HEK293 (cell line): ENCODE data around the gene TNMD.

Experiments
- CTCF ChIA-PET: fragments of 350-600 bp; formaldehyde crosslinking; extraction: SDS; loops from one replicate; lab custom pipeline; 2021; ENCODE audit warnings: antibody characterized with exemption; lab: Yijun Ruan, JAX
- POLR2A ChIA-PET: fragments of 300-600 bp; formaldehyde crosslinking; extraction: SDS; loops from one replicate; lab custom pipeline; 2020; ENCODE audit warnings: antibody characterized with exemption, inconsistent platforms; lab: Yijun Ruan, JAX
- H3K27ac ChIP-seq: fragments of 200-500 bp; sonication (Bioruptor generic); 2 replicates; pipeline ENCODE4 v1.5.1; 2014; ENCODE audit warnings: low read depth, low read length, control low read depth, inconsistent platforms; ENCODE audit errors: extremely low read depth
- H3K36me3 ChIP-seq, 2 experiments: fragments of 200-500 bp in 1 of 2; sonication (Bioruptor generic) in 1 of 2; 1 replicate in 1 of 2; 2 replicates in 1 of 2; pipeline ENCODE4 v1.5.1; 2014 to 2017; ENCODE audit warnings: inconsistent platforms in 2 of 2, low read length in 2 of 2; ENCODE audit not compliant: control insufficient read depth in 2 of 2, insufficient read depth in 1 of 2
- H3K4me1 ChIP-seq: fragments of 200-500 bp; sonication (Bioruptor generic); 2 replicates; pipeline ENCODE4 v1.5.1; 2014; ENCODE audit warnings: mild to moderate bottlenecking, low read length, inconsistent platforms; ENCODE audit not compliant: control insufficient read depth, insufficient read depth
- H3K4me3 ChIP-seq: 2 replicates; pipeline ENCODE4 v1.5.1; 2011; ENCODE audit warnings: low read depth, mild to moderate bottlenecking, control low read depth, low read length, moderate library complexity
- H3K9me3 ChIP-seq: fragments of 200-500 bp; sonication (Bioruptor generic); 2 replicates; pipeline ENCODE4 v1.5.1; 2014; ENCODE audit warnings: low read depth, low read length, inconsistent platforms; ENCODE audit not compliant: control insufficient read depth, insufficient read depth
- BCL11B ChIP-seq: fragments of 450-650 bp; formaldehyde crosslinking; IDR thresholded peaks from 2 replicates; pipeline ENCODE4 v1.5.1; 2016; ENCODE audit warnings: low read depth, missing biosample characterization, missing genetic modification characterization
- GFI1B ChIP-seq: fragments of 450-650 bp; formaldehyde crosslinking; IDR thresholded peaks from 2 replicates; pipeline ENCODE4 v1.5.1; 2016; ENCODE audit warnings: missing biosample characterization, missing genetic modification characterization
- KLF1 ChIP-seq: fragments of 450-650 bp; formaldehyde crosslinking; IDR thresholded peaks from 2 replicates; pipeline ENCODE4 v1.5.1; 2016; ENCODE audit warnings: missing biosample characterization, missing genetic modification characterization
- KLF8 ChIP-seq: fragments of 450-650 bp; formaldehyde crosslinking; IDR thresholded peaks from 2 replicates; pipeline ENCODE4 v1.5.1; 2016; ENCODE audit warnings: missing biosample characterization, missing genetic modification characterization
- PBX3 ChIP-seq: sonication (generic); formaldehyde crosslinking; IDR thresholded peaks from 2 replicates; pipeline ENCODE4 v1.8.1; 2022; ENCODE audit warnings: mild to moderate bottlenecking, moderate library complexity, missing genetic modification reagents
- PRDM1 ChIP-seq: fragments of 450-650 bp; formaldehyde crosslinking; IDR thresholded peaks from 2 replicates; pipeline ENCODE4; 2016; ENCODE audit warnings: missing biosample characterization, missing genetic modification characterization
- SCRT1 ChIP-seq: fragments of 450-650 bp; formaldehyde crosslinking; IDR thresholded peaks from 2 replicates; pipeline ENCODE4 v1.5.1; 2016; ENCODE audit warnings: missing biosample characterization, missing genetic modification characterization, borderline replicate concordance
- SETDB1 ChIP-seq: IDR thresholded peaks from one replicate; pipeline ENCODE4 v1.6.1; 2017; ENCODE audit warnings: mild to moderate bottlenecking, low read length, moderate library complexity, mixed read lengths; ENCODE audit not compliant: insufficient read length
- TSHZ1 ChIP-seq: fragments of 450-650 bp; formaldehyde crosslinking; IDR thresholded peaks from 2 replicates; pipeline ENCODE4 v1.5.1; 2016; ENCODE audit warnings: missing biosample characterization, missing genetic modification characterization, borderline replicate concordance
- ZBTB26 ChIP-seq: fragments of 450-650 bp; formaldehyde crosslinking; optimal IDR thresholded peaks from 2 replicates; pipeline ENCODE3; 2016; ENCODE audit warnings: missing biosample characterization, mild to moderate bottlenecking, missing genetic modification characterization
- ZBTB8A ChIP-seq: fragments of 450-650 bp; formaldehyde crosslinking; IDR thresholded peaks from 2 replicates; pipeline ENCODE4 v1.5.1; 2016; ENCODE audit warnings: missing biosample characterization, missing genetic modification characterization
- ZFP69B ChIP-seq: fragments of 450-650 bp; formaldehyde crosslinking; IDR thresholded peaks from 2 replicates; pipeline ENCODE4 v1.5.1; 2016; ENCODE audit warnings: missing biosample characterization, missing genetic modification characterization
- ZIC2 ChIP-seq: fragments of 450-650 bp; formaldehyde crosslinking; IDR thresholded peaks from 2 replicates; pipeline ENCODE4 v1.5.1; 2016; ENCODE audit warnings: missing biosample characterization, missing genetic modification characterization
- ZNF19 ChIP-seq: fragments of 450-650 bp; formaldehyde crosslinking; IDR thresholded peaks from 2 replicates; pipeline ENCODE4; 2016; ENCODE audit warnings: missing biosample characterization, missing genetic modification characterization, low read depth
- ZNF302 ChIP-seq: fragments of 450-650 bp; formaldehyde crosslinking; IDR thresholded peaks from 2 replicates; pipeline ENCODE4 v1.5.1; 2016; ENCODE audit warnings: missing biosample characterization, missing genetic modification characterization, low read depth
- ZNF433 ChIP-seq: fragments of 450-650 bp; formaldehyde crosslinking; IDR thresholded peaks from 2 replicates; pipeline ENCODE4 v1.5.1; 2016; ENCODE audit warnings: missing biosample characterization, missing genetic modification characterization, low read depth
- ZNF561 ChIP-seq: fragments of 450-650 bp; IDR thresholded peaks from 2 replicates; pipeline ENCODE4 v1.5.1; 2018; ENCODE audit warnings: missing biosample characterization, missing genetic modification characterization, borderline replicate concordance
- ZNF677 ChIP-seq: fragments of 450-650 bp; IDR thresholded peaks from 2 replicates; pipeline ENCODE4 v1.5.0; 2018; ENCODE audit warnings: missing biosample characterization, mild to moderate bottlenecking, missing genetic modification characterization, moderate library complexity
- ZNF768 ChIP-seq: fragments of 450-650 bp; formaldehyde crosslinking; IDR thresholded peaks from 2 replicates; pipeline ENCODE4 v1.5.1; 2018; ENCODE audit warnings: missing biosample characterization, mild to moderate bottlenecking, missing genetic modification characterization
- ZNF777 ChIP-seq: fragments of 450-650 bp; formaldehyde crosslinking; IDR thresholded peaks from 2 replicates; pipeline ENCODE4 v1.5.1; 2017; ENCODE audit warnings: missing biosample characterization, missing genetic modification characterization, borderline replicate concordance

TNMD gene

GRCh38 chrX:100586747-100587146 is 2.0 kb downstream of the TNMD start:
- no peaks in the 10 kb centered on the region for H3K9me3 ChIP-seq

GRCh38 chrX:100587861-100588260 is 3.1 kb downstream of the TNMD start:
- TF ChIP-seq ZNF19 (no peak), KLF8 (tag by site-specific recombination) (no peak), KLF1 (no peak), ZNF768 (tag by site-specific recombination) (no peak), PBX3 (CRISPR knock-in tag) (no peak)
- ChIA-PET POLR2A (no interaction called here), CTCF (interaction anchor here (0.8 kb wide), 1 partner anchor 141 kb away, joined by 3 read pairs; no protein-coding TSS in a partner anchor)
- Histone ChIP-seq H3K36me3 (no peaks in the 10 kb centered on the region), H3K9me3 (no peaks in the 10 kb centered on the region), H3K27ac (no peak overlapping the region), H3K4me1 (no peaks in the 10 kb centered on the region), H3K4me3 (no peak overlapping the region)

More at GRCh38 chrX:100586747-100587146, 2.0 kb downstream of the TNMD start:
- Histone ChIP-seq H3K4me1 (no peaks in the 10 kb centered on the region), H3K36me3 (no peaks in the 10 kb centered on the region), H3K27ac (no peak overlapping the region)
- CTCF ChIA-PET, result interaction anchor here (0.7 to 1.1 kb wide), 2 partner anchors 28 to 80 kb away, joined by 3 to 4 read pairs; no protein-coding TSS in a partner anchor
- TF ChIP-seq ZNF433 (tag by site-specific recombination), result no peak
- TF ChIP-seq, all 188 proteins: peak for 0
- POLR2A ChIA-PET, result no interaction called here
- no peak overlapping the region for H3K4me3 ChIP-seq

GRCh38 chrX:100591256-100592051 is 6.7 kb downstream of the TNMD start:
- TF ChIP-seq ZNF561 (tag by site-specific recombination), result no peak
- no peak for TF ChIP-seq PRDM1 (tag by site-specific recombination)
- TF ChIP-seq ZIC2 (tag by site-specific recombination), result no peak
- TF ChIP-seq BCL11B (tag by site-specific recombination), result no peak
- TF ChIP-seq ZFP69B (tag by site-specific recombination), result no peak
- TF ChIP-seq ZNF302 (tag by site-specific recombination), result no peak
- TF ChIP-seq ZNF777 (tag by site-specific recombination), result no peak
- no peak for TF ChIP-seq GFI1B (tag by site-specific recombination)
- 0 out of 2 replicates have a peak, but pooled peaks have one; percentile 66 for TF ChIP-seq ZNF677 (tag by site-specific recombination)
- ChIA-PET POLR2A (no interaction called here), CTCF (interaction anchor here (1.0 to 1.9 kb wide), 2 partner anchors 26 to 143 kb away, joined by 3 to 6 read pairs; no protein-coding TSS in a partner anchor)
- no peaks in the 10 kb centered on the region for H3K9me3 ChIP-seq
- H3K36me3 ChIP-seq, result no peaks in the 10 kb centered on the region
- no peak overlapping the region for H3K4me3 ChIP-seq
- no peaks in the 10 kb centered on the region; the same call in 1 of the 2 replicates for H3K4me1 ChIP-seq
- H3K27ac ChIP-seq, result no peak overlapping the region

GRCh38 chrX:100593126-100593525 is 8.4 kb downstream of the TNMD start:
- Histone ChIP-seq H3K27ac (no peak overlapping the region), H3K4me1 (no peaks in the 10 kb centered on the region; the same call in 1 of the 2 replicates)
- no peak for TF ChIP-seq SCRT1 (tag by site-specific recombination)
- no peak for TF ChIP-seq ZBTB26 (tag by site-specific recombination)
- TF ChIP-seq SETDB1, result no peak
- no peak for TF ChIP-seq TSHZ1 (tag by site-specific recombination)
- TF ChIP-seq ZBTB8A (tag by site-specific recombination), result no peak
- TF ChIP-seq, all 188 proteins: peak for 0
- POLR2A ChIA-PET, result no interaction called here
- H3K4me3 ChIP-seq, result no peak overlapping the region
- H3K9me3 ChIP-seq, result no peaks in the 10 kb centered on the region
- CTCF ChIA-PET, result no interaction called here
- no peaks in the 10 kb centered on the region for H3K36me3 ChIP-seq
